ENCODE results near the gene ODAD3.
A peak's percentile ranks its signal among the peaks of the same experiment; 100 is the strongest.
"Not testable (repeated sequence)": the region's sequence is repeated elsewhere in the genome, so short reads cannot be mapped to it uniquely, and the experiment has no call there.

The ODAD3 gene

GRCh38 chr19:11435057-11435832, at the start of gene ODAD3, which contains the start of gene PRKCSH:
Gene ODAD3, minus strand, starts transcription at chr19:11435121. Its CDS starts 105 bp downstream, at chr19:11435016.
Gene PRKCSH, plus strand, starts transcription at chr19:11435635. Its CDS starts 483 bp downstream, at chr19:11436118.
- DNase-seq = peak; percentile 100

DNA sequence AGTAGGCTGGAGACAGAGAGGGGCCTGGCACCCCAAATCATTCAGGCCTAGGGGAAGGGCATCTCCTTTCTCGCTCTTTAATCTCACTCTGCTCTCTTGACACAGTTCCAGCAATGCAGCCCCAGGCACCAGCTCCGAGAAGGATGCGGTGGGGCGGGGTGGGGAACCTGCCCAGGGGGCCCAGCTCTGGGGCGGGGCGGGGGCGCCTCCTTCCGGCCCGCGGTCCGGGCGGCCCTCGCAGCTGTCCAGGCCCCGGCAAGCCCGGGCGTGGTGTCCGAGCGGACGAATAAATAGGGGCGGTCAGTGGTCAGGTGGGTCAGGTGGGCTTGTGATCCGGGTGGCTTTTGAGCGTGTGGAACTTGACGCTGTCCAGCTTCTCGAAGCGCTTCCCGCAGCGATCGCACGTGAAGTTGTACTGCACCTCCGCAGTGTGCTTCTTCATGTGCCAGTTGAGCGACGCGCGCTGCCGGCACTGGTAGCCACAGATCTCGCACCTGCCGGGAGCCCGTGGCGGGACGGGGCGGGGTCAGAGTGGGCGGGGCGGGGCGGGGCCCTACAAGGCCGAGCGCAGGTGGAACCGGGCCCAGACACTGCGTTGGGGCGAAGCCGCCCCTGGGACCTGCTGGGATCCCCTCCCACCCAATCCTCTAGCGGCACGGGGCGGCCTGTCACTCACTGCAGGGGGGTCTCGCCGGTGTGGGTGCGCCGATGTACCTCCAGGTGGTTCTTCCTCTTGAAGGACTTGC, 48.6 kb upstream of the ODAD3 start:
- DNase-seq = no peak

GRCh38 chr19:11482384-11483050, 47.6 kb upstream of the ODAD3 start:
- DNase-seq = peak; percentile 93

GRCh38 chr19:11481534-11482383, 46.8 kb upstream of the ODAD3 start:
- peak; percentile 88 for DNase-seq

DNA sequence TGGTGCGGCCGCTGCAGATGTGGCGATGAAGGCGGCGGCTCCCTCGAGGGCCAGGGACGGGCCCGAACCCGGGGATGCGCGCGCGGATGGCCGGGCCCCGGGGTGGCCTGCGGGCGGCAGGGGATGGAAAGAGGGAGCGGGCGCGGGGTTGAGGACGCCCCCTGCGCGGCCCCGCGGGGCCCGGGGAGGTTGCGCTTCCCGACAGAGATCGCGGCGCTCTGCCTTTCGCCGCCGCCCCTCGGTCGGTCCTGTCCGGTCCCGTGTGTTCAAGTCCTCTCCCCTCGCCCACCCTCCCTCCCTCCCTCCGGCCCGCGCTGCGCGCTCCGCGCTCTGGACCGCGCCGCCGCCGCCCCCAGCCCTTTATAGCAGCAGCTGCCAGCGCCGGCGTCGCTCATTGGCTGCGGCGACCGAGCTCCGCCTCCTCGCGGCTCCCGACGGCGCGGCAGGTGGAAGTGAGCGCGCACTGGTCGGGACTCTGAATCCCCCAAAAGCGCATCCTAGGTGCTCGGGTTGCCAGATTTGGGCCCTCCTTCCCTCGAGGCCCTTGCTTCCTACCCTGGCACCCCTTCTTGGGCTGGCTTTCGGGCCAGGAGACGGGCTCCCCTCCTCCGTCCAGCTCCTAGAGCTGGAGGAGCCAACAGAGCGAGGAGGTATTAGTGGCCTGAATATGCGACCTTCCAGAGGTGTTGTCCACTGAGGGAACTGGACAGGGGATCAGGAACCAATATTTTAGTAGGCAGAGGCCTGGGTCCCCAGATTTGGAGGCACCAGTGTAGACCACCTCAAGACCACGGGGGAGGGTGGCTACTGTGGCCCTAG, 46.0 kb upstream of the ODAD3 start, which contains the start of gene ELAVL3:
TSS of gene ELAVL3 (minus strand) at position 332 of the 819 bp plus-strand sequence. CDS start 438 bp downstream, outside the sequence.
- peak; percentile 16 for DNase-seq

GRCh38 chr19:11479898-11480714, 45.2 kb upstream of the ODAD3 start:
- DNase-seq = no peak

DNA sequence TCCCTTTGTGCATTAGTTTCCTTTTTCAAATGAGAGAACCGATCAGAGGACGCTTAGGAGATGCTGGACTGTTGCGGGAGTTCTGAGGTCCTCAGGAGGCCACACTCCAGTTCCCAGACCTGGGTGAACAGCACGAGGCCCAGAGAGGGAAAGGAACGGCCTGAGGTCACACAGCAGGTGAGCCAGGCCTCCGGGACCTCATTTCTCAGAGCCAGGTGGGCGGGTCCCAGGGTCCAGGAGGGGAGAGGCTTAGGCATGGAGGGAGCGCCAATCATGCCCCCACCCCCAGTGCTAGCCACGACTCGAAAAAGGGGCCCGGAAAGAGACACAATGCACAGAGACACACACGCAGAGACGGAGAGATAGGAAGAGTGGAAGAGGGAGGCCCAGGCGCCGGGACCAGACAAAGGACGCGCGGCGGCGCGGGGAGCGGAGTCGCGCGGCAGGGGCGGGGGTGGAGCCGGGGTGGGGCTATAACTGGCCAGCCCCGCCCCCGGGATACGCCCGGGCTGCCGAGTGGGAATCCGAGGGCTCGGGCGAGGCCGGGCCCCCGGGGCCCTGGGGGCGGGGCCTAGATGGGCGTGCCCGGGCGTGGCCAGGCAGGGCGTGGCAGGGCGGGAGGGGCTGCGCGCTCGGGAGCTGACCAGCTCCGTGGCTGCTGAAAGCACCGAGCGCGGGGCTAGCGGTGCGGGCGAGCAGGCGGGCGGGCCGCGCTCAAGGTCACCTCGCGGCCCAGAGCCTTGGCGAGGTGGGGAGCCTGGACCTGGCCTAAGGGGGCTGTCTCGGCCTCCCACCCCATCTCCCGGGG, 44.4 kb upstream of the ODAD3 start:
- DNase-seq = peak; percentile 61

DNA sequence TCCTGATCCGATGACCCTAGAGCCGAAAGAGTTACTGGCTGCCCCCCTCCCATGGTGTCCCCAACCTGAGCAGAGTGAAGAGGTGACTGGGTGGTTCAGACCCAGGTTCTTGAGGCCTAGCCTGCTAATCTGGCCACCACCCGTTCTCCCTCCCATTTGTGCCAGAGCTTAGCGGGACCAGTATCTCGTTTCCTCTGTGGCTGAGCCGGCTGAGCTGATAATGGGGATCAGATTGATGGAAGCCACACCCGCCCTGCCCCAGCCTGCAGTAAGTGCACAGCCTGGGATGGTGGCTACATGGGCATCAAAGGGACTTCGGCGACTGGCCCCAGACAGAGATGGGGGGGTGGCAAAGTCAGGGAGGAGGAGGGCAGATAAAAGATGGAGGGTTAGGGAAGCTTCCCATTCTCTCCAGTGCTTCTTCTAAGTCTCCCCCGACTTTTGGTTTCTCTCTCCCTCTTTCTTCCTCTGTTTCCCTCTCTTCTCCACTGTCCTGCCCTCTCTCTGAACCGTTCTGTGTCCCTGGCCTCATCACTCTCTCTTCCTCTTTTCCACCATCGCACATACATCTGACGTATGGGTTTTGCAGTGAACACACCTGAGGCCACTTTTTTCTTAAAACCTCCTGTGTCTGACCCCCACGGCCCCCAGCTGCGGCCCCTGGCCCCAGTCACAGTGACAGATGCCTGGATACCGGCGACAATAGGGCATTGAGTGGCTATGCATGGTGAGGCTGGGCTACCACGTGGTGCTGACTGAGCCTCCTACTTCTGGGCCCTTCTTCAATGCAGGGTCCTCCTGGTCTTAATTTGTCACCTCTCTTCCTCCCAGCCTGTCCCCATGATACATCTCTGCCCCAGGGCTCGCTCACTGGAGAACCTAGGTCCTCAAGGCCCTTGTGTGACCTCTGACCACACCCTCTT, 43.5 kb upstream of the ODAD3 start:
- DNase-seq = no peak

GRCh38 chr19:11475861-11476260, 40.9 kb upstream of the ODAD3 start:
- no peak for DNase-seq

DNA sequence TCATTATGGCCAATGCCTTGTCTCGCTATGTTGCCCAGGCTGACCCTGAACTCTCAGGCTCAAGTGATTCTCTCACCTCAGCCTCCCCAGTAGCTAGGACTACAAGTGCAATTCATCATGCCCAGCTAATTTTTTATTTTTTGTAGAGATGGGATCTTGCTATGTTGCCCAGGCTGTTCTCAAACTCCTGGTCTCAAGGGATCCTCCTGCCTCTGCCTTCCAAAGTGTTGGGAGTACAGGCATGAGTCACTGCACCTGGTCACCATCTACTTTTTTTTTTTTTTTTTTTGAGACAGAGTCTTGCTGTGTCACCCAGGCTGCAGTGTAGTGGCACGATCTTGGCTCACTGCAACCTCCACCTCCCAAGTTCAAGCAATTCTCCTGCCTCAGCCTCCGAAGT, 40.4 kb upstream of the ODAD3 start:
- not testable (repeated sequence) for DNase-seq

DNA sequence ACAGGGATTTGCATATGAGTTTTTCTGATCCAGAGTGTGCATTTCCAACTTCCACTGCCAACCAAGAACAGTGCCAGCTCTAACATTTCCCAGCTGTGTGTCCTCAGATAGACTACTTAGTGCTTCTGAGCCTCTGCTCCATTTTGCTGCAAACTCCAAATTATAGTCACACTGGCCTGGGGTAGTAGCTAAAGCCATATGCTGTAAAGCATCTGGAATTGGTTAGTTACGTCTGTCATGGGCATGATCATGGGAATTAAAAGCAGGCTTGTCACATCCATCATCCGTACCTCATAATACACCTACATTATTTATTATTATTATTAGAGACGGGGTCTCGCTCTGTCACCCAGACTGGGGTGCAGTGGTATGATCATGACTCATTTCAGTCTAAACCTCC, 38.8 kb upstream of the ODAD3 start:
- no peak for DNase-seq

GRCh38 chr19:11468266-11468845, 33.4 kb upstream of the ODAD3 start:
- DNase-seq = not testable (repeated sequence)

- no peak for DNase-seq
These were observed 30.7 kb upstream of the ODAD3 start for GRCh38 chr19:11465600-11465999.

GRCh38 chr19:11464333-11465265, 29.7 kb upstream of the ODAD3 start:
- no peak for DNase-seq

GRCh38 chr19:11463391-11463790, 28.5 kb upstream of the ODAD3 start:
- no peak for DNase-seq

DNA sequence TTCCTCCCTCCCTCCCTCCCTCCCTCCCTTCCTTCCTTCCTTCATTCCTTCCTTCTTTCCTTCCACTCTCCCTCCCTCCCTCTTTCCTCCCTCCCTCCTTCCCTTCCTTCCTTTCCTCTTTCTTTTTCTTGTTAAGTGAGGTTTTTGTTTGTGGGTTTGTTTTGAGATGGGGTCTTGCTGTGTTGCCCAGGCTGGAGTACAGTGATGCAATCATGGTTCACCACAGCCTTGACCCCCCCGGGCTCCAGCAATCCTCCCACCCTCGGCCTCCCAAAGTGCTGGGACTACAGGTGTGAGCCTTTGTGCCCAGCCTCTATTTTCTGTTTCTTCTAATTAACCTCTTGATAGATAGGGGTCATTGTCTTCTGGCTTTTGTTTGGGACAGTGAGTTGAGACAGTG, 26.5 kb upstream of the ODAD3 start:
- no peak for DNase-seq

GRCh38 chr19:11460207-11460606, 25.3 kb upstream of the ODAD3 start:
- DNase-seq = no peak
